Effector memory CD8-positive, alpha-beta T cell (primary cell): ENCODE data around the gene MGAT3.

ENCODE experiments used
- ATAC-seq: fragments of 150-1000 bp; cut with Tn5 transposase; replicated peaks from 2 replicates; pipeline ENCODE4 v1.10.0; 2021; ENCODE audit warnings: mild to moderate bottlenecking, moderate library complexity
- DNase-seq, 3 experiments: peaks; one replicate each; pipeline ENCODE4 v3.0.0; 2021
- H3K27ac Mint-ChIP-seq, 2 donors: one replicate each; pipeline ENCODE4 v1.8.0; 2022; ENCODE audit warnings: mild to moderate bottlenecking in 2 of 2, mixed read lengths in 2 of 2, moderate library complexity in 2 of 2
- H3K27me3 Mint-ChIP-seq, 2 donors: one replicate each; pipeline ENCODE4 v1.8.0; 2022; ENCODE audit warnings: mixed read lengths in 2 of 2
- H3K36me3 Mint-ChIP-seq: one replicate; pipeline ENCODE4 v1.8.0; 2022; ENCODE audit warnings: mild to moderate bottlenecking, moderate library complexity, mixed read lengths; ENCODE audit not compliant: insufficient read depth
- H3K4me1 Mint-ChIP-seq, 2 donors: one replicate each; pipeline ENCODE4 v1.8.0; 2022; ENCODE audit warnings: low read depth in 2 of 2, mixed read lengths in 2 of 2
- H3K4me3 Mint-ChIP-seq, 2 donors: one replicate each; pipeline ENCODE4 v1.8.0; 2022; ENCODE audit warnings: mild to moderate bottlenecking in 2 of 2, mixed read lengths in 2 of 2, moderate library complexity in 2 of 2
- H3K9me3 Mint-ChIP-seq, 2 donors: one replicate each; pipeline ENCODE4 v1.8.0; 2022; ENCODE audit warnings: mixed read lengths in 2 of 2

MGAT3 gene

GRCh38 chr22:39534591-39535356 is 78.0 kb downstream of the MGAT3 start:
- Mint-ChIP-seq H3K27ac (no peak overlapping the region), H3K36me3 (peaks cover 22% of the 10 kb centered on the region), H3K4me3 (peak overlapping the region in 1 of 2 donors; percentile 15), H3K9me3 (no peaks in the 10 kb centered on the region), H3K4me1 (peaks cover 26 to 29% of the 10 kb centered on the region in 2 donors), H3K27me3 (no peaks in the 10 kb centered on the region)
- DNase-seq, result peak; percentile 82 to 83 (median 83)
- peak; percentile 12 for ATAC-seq

GRCh38 chr22:39535357-39535725 is 78.5 kb downstream of the MGAT3 start:
- H3K9me3 Mint-ChIP-seq, result no peaks in the 10 kb centered on the region

GRCh38 chr22:39535831-39536449 is 79.1 kb downstream of the MGAT3 start:
- Mint-ChIP-seq H3K27ac (no peak overlapping the region), H3K36me3 (peaks cover 17% of the 10 kb centered on the region), H3K4me3 (no peak overlapping the region), H3K9me3 (no peaks in the 10 kb centered on the region), H3K27me3 (peaks cover 0 to 8% of the 10 kb centered on the region in 2 donors), H3K4me1 (peaks cover 18% of the 10 kb centered on the region in 2 donors)
- DNase-seq, result no peak
- no peak for ATAC-seq

More at GRCh38 chr22:39535357-39535725, 78.5 kb downstream of the MGAT3 start:
- Mint-ChIP-seq H3K27ac (no peak overlapping the region), H3K27me3 (peaks cover 0 to 5% of the 10 kb centered on the region in 2 donors), H3K4me3 (no peak overlapping the region), H3K36me3 (peaks cover 19% of the 10 kb centered on the region), H3K4me1 (peaks cover 23 to 24% of the 10 kb centered on the region in 2 donors)
- ATAC-seq, result no peak
- DNase-seq, result no peak

- Mint-ChIP-seq H3K36me3 (peaks cover 14% of the 10 kb centered on the region), H3K4me1 (peaks cover 10 to 11% of the 10 kb centered on the region in 2 donors), H3K27me3 (peaks cover 0 to 8% of the 10 kb centered on the region in 2 donors), H3K4me3 (no peak overlapping the region), H3K27ac (no peak overlapping the region), H3K9me3 (no peaks in the 10 kb centered on the region)
- no peak for DNase-seq
- no peak for ATAC-seq
These were observed 79.9 kb downstream of the MGAT3 start for GRCh38 chr22:39536711-39537110.

- H3K27ac Mint-ChIP-seq, result no peak overlapping the region
- peaks cover 0 to 13% of the 10 kb centered on the region in 2 donors for H3K27me3 Mint-ChIP-seq
- peaks cover 3 to 5% of the 10 kb centered on the region in 2 donors for H3K4me1 Mint-ChIP-seq
- no peaks in the 10 kb centered on the region for H3K9me3 Mint-ChIP-seq
- H3K4me3 Mint-ChIP-seq, result no peak overlapping the region
- ATAC-seq, result no peak
- H3K36me3 Mint-ChIP-seq, result peaks cover 4% of the 10 kb centered on the region
- no peak for DNase-seq
These were observed 81.2 kb downstream of the MGAT3 start for GRCh38 chr22:39537975-39538374.
